HepG2 (cell line): ENCODE measurements around the gene C14orf180. TPM values are rescaled to one million over a fixed set of nuclear protein-coding genes. Genes with fewer than 3 reads are reported as not detected.

ENCODE experiments used
- ATAC-seq: fragments of 200-7000 bp; cut with Tn5 transposase; 3 replicates; pipeline ENCODE4 v1.9.1; 2020; ENCODE audit warnings: mild to moderate bottlenecking, moderate library complexity
- BruUV-seq: library from RNA; stranded (reverse); fragments of 400-500 nt; replicated peaks from 2 replicates; lab custom pipeline; 2021; lab: Mats Ljungman, UMichigan
- CTCF ChIA-PET: fragments of 300-600 bp; formaldehyde crosslinking; extraction: SDS; loops from one replicate; lab custom pipeline; 2021; ENCODE audit warnings: low total read pairs, inconsistent platforms, low intra/inter-chr PET ratio; lab: Yijun Ruan, JAX
- POLR2A ChIA-PET: fragments of 350-600 bp; sonication (Branson Sonifier 250); formaldehyde crosslinking; loops from one replicate; lab custom pipeline; 2020; ENCODE audit warnings: antibody characterized with exemption, inconsistent platforms; lab: Yijun Ruan, JAX
- DNase-seq: peaks from one replicate; pipeline ENCODE4 v3.0.0-alpha.2; 2015; ENCODE audit warnings: low spot score
- FAIRE-seq: peaks from 3 replicates; lab custom pipeline; 2011; peaks lifted over from hg19 to GRCh38; lab: Jason Lieb, UNC
- H2AFZ ChIP-seq: one replicate; pipeline ENCODE4 v1.6.1; 2011; ENCODE audit warnings: low read length, inconsistent platforms
- H3K27ac ChIP-seq: fragments of 300-600 bp; 3 replicates; pipeline ENCODE4 v1.8.0; 2011; ENCODE audit warnings: mixed run types, mild to moderate bottlenecking, mixed read lengths, low read length, inconsistent platforms; ENCODE audit not compliant: insufficient read depth; ENCODE audit errors: extremely low read length
- H3K27me3 ChIP-seq, 2 experiments: fragments of 200-600 bp in 1 of 2; 2 replicates in 1 of 2; 3 replicates in 1 of 2; pipeline versions ENCODE4 v1.6.0 to v1.8.0; 2011; ENCODE audit warnings: low read length in 2 of 2, mild to moderate bottlenecking in 2 of 2, moderate library complexity in 2 of 2, inconsistent platforms in 1 of 2; ENCODE audit not compliant: insufficient read depth in 2 of 2, control insufficient read depth in 1 of 2
- H3K36me3 ChIP-seq, 2 experiments: fragments of 200-600 bp in 1 of 2; replicated peaks in 1 of 2; 2 replicates in 1 of 2; 3 replicates in 1 of 2; pipeline versions ENCODE4 v1.5.1 to v1.8.0; 2011; ENCODE audit warnings: low read length in 2 of 2, inconsistent platforms in 1 of 2; ENCODE audit not compliant: insufficient read depth in 2 of 2, control insufficient read depth in 1 of 2
- H3K4me1 ChIP-seq: 2 replicates; pipeline ENCODE4 v1.5.1; 2012; ENCODE audit warnings: low read length, inconsistent platforms; ENCODE audit not compliant: insufficient read depth
- H3K4me2 ChIP-seq: 2 replicates; pipeline ENCODE4 v1.6.0; 2011; ENCODE audit warnings: low read depth, low read length, inconsistent platforms
- H3K4me3 ChIP-seq, 3 experiments: fragments of 200-600 bp in 1 of 3; sonication (generic), shearing (Covaris generic) in 1 of 3; replicated peaks in 1 of 3; 2 replicates each; pipeline ENCODE4 v1.5.1; 2011 to 2016; ENCODE audit warnings: low read length in 3 of 3, inconsistent platforms in 2 of 3, low read depth in 2 of 3, mild to moderate bottlenecking in 2 of 3, control low read depth in 1 of 3, mixed read lengths in 1 of 3; ENCODE audit not compliant: insufficient read depth in 1 of 3
- H3K79me2 ChIP-seq: one replicate; pipeline ENCODE4 v1.6.1; 2011; ENCODE audit warnings: low read length, inconsistent platforms; ENCODE audit not compliant: insufficient read depth
- H3K9ac ChIP-seq: 2 replicates; pipeline ENCODE4 v1.6.0; 2011; ENCODE audit warnings: mild to moderate bottlenecking, low read depth, low read length, inconsistent platforms; ENCODE audit not compliant: insufficient read depth
- H3K9me3 ChIP-seq: 2 replicates; pipeline ENCODE4 v1.5.1; 2012; ENCODE audit warnings: mild to moderate bottlenecking, low read length
- H4K20me1 ChIP-seq: 2 replicates; pipeline ENCODE4 v1.6.0; 2011; ENCODE audit warnings: inconsistent platforms, mild to moderate bottlenecking, low read length, moderate library complexity; ENCODE audit not compliant: insufficient read depth
- ATAD3A ChIP-seq: sonication (generic); formaldehyde crosslinking; IDR thresholded peaks from 2 replicates; pipeline ENCODE4 v1.4.0; 2020; ENCODE audit warnings: missing genetic modification reagents
- EHMT2 ChIP-seq: fragments of 200-600 bp; sonication (generic); IDR thresholded peaks from 2 replicates; pipeline ENCODE4 v1.7.0; 2017; ENCODE audit warnings: antibody characterized with exemption, low read depth, low read length, borderline replicate concordance
- EP300 ChIP-seq, 3 experiments: sonication (generic) in 1 of 3; formaldehyde crosslinking in 1 of 3; IDR thresholded peaks; 2 replicates each; pipeline versions ENCODE4 v1.5.1 to v1.6.1; 2011 to 2020; ENCODE audit warnings: low read depth in 2 of 3, low read length in 2 of 3, borderline replicate concordance in 1 of 3, improper control_type of control experiment in 1 of 3, mild to moderate bottlenecking in 1 of 3, missing genetic modification reagents in 1 of 3, moderate library complexity in 1 of 3
- HNRNPH1 ChIP-seq: fragments of 200-400 bp; formaldehyde crosslinking; optimal IDR thresholded peaks from 2 replicates; pipeline ENCODE3; 2017; ENCODE audit warnings: mild to moderate bottlenecking, low read depth, low read length
- MBD4 ChIP-seq: IDR thresholded peaks from 2 replicates; pipeline ENCODE4 v1.6.1; 2012; ENCODE audit warnings: low read length, inconsistent platforms, borderline replicate concordance
- MEIS1 ChIP-seq: sonication (generic); formaldehyde crosslinking; IDR thresholded peaks from 2 replicates; pipeline ENCODE4 v1.9.0; 2021; ENCODE audit warnings: mild to moderate bottlenecking, missing genetic modification reagents, moderate library complexity, borderline replicate concordance
- PCBP2 ChIP-seq: fragments of 200-400 bp; formaldehyde crosslinking; optimal IDR thresholded peaks from 2 replicates; pipeline ENCODE3; 2018; ENCODE audit warnings: low read length, low read depth; ENCODE audit not compliant: poor library complexity, severe bottlenecking
- YY1 ChIP-seq: IDR thresholded peaks from 2 replicates; pipeline ENCODE4 v1.6.1; 2011; ENCODE audit warnings: low read length, low read depth, moderate library complexity, mild to moderate bottlenecking; ENCODE audit not compliant: insufficient read depth, insufficient replicate concordance
- ZNF205 ChIP-seq: IDR thresholded peaks from 2 replicates; pipeline ENCODE4 v1.6.1; 2018; ENCODE audit warnings: missing biosample characterization, missing genetic modification reagents
- ZNF253 ChIP-seq: sonication (generic); formaldehyde crosslinking; IDR thresholded peaks from 2 replicates; pipeline ENCODE4 v1.8.0; 2022; ENCODE audit warnings: mild to moderate bottlenecking, missing genetic modification reagents, borderline replicate concordance
- ZNF841 ChIP-seq: sonication (generic); formaldehyde crosslinking; IDR thresholded peaks from 2 replicates; pipeline ENCODE4 v1.8.1; 2023; ENCODE audit warnings: missing genetic modification reagents, borderline replicate concordance
- WGBS: methylation state at CpG from one replicate; pipeline ENCODE4 v1.1.6; 2017; ENCODE audit warnings: low lambda C conversion rate; 5-methylcytosine and 5-hydroxymethylcytosine counted together
- in situ Hi-C: cut with HindIII; loops from 2 replicates; pipeline ENCODE4 v1.10.0; 2017; ENCODE audit warnings: low pct_unique_long_range_greater_than_20kb; ENCODE audit not compliant: extremely low pct_ligation_motif_present
- intact Hi-C: fragments of 100-400 bp; cut with micrococcal nuclease; formaldehyde crosslinking; loops from one replicate; pipeline ENCODE4 v1.10.0; 2022; ENCODE audit not compliant: unreplicated experiment
- polyA plus RNA-seq, 8 experiments: library from polyadenylated mRNA; depleted of rRNA in 3 of 8; stranded (reverse) in 7 of 8; unstranded in 1 of 8; fragments of >200 nt; fragmentation: Illumina TruSeq in 4 of 8; extraction: Trizol in 4 of 8; gene quantifications; 2 replicates each; pipeline versions ENCODE4 v1.2.1 to v1.2.3, GENCODE V29; 2011 to 2016; ENCODE audit warnings: low read depth in 4 of 8, missing spikeins in 1 of 8, mixed read lengths in 1 of 8; ENCODE audit not compliant: insufficient read depth in 1 of 8
- total RNA-seq, 5 experiments: library from RNA; depleted of rRNA; stranded (reverse); fragments of >200 nt; fragmentation: Illumina TruSeq; extraction: Trizol; gene quantifications; 2 replicates each; pipeline ENCODE4 v1.2.3, GENCODE V29; 2016; ENCODE audit warnings: low read depth in 1 of 5
- TF ChIP-seq, protein P1 (sequence below): sonication (generic); formaldehyde crosslinking; IDR thresholded peaks from 2 replicates; pipeline ENCODE4 v1.5.0; 2020; ENCODE audit warnings: missing genetic modification reagents
- TF ChIP-seq, protein P2 (sequence below): sonication (generic); formaldehyde crosslinking; IDR thresholded peaks from 2 replicates; pipeline ENCODE4; 2020; ENCODE audit warnings: missing genetic modification reagents, mild to moderate bottlenecking, borderline replicate concordance
- TF ChIP-seq, protein P3 (sequence below): sonication (generic); formaldehyde crosslinking; IDR thresholded peaks from 2 replicates; pipeline ENCODE4 v1.4.0; 2020; ENCODE audit warnings: missing genetic modification reagents, borderline replicate concordance
- TF ChIP-seq, protein P4 (sequence below): IDR thresholded peaks from 2 replicates; pipeline ENCODE4 v1.6.1; 2012; ENCODE audit warnings: inconsistent platforms

C14orf180 gene
- total and polyA plus RNA-seq, 2 of the 13 experiments (the other 11 are each of a cell fraction or from before 2014, with no cell fraction given): not detected

DNA sequence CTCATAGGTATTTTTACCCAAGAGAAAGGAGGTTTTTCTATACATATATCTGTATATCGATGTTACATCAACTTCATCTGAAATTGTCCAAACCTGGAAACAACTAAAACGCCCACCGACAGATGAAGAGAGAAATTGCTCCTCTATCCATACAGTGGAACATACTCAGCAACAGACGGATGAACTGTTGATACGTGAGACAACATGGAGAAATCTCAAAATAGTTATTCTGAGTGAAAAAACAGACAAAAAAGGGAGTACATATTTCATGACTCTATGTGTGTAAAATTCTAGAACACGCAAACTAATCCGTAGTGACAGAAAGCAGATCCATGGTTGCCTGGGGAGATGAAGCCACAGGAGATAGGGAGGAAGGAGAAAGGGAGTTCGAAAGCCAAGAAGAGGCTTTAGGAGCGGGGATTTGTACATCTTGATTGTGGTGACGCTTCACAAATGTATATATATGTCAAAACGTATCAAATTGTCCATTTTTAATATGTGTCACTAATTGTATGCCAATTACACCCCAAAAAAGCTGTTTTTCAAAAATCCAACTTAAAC, 37.6 kb upstream of the C14orf180 start:
- ChIA-PET POLR2A (no interaction called here), CTCF (no interaction called here)
- DNase-seq: no peak
- in situ Hi-C loops: no loop called here
- Histone ChIP-seq H3K27me3 (peaks cover 15 to 36% of the 10 kb centered on the region in 2 experiments), H3K9me3 (no peaks in the 10 kb centered on the region), H3K79me2 (no peaks in the 10 kb centered on the region), H3K9ac (no peak overlapping the region), H4K20me1 (no peaks in the 10 kb centered on the region), H3K4me1 (no peaks in the 10 kb centered on the region), H3K4me3 (no peak overlapping the region), H3K36me3 (no peaks in the 10 kb centered on the region), H3K4me2 (no peak overlapping the region), H3K27ac (no peak overlapping the region), H2AFZ (no peak overlapping the region)
- intact Hi-C loops: no loop called here
- FAIRE-seq: no peak
- no peak for ATAC-seq
- 5% methylated on average over 11 of the region's 11 CpGs for WGBS
- BruUV-seq: no TSS peak
- TF ChIP-seq HNRNPH1 (no peak), ZNF253 (CRISPR knock-in tag) (no peak), ATAD3A (CRISPR knock-in tag) (no peak), ZNF205 (CRISPR knock-in tag) (no peak), EHMT2 (no peak), EP300 (IDR thresholded peaks at IDR 0.05; ENCODE audit: low read depth in 2 of 2, low read length in 2 of 2) (no peak), EP300 (CRISPR knock-in tag; IDR thresholded peaks at IDR 0.05; ENCODE audit: borderline replicate concordance) (no peak), ZNF841 (CRISPR knock-in tag) (no peak), PCBP2 (no peak), MEIS1 (no peak), YY1 (no peak), MBD4 (no peak)
- TF ChIP-seq, protein P1, sequence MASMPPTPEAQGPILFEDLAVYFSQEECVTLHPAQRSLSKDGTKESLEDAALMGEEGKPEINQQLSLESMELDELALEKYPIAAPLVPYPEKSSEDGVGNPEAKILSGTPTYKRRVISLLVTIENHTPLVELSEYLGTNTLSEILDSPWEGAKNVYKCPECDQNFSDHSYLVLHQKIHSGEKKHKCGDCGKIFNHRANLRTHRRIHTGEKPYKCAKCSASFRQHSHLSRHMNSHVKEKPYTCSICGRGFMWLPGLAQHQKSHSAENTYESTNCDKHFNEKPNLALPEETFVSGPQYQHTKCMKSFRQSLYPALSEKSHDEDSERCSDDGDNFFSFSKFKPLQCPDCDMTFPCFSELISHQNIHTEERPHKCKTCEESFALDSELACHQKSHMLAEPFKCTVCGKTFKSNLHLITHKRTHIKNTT (CRISPR knock-in tag): no peak
- TF ChIP-seq, protein P2, sequence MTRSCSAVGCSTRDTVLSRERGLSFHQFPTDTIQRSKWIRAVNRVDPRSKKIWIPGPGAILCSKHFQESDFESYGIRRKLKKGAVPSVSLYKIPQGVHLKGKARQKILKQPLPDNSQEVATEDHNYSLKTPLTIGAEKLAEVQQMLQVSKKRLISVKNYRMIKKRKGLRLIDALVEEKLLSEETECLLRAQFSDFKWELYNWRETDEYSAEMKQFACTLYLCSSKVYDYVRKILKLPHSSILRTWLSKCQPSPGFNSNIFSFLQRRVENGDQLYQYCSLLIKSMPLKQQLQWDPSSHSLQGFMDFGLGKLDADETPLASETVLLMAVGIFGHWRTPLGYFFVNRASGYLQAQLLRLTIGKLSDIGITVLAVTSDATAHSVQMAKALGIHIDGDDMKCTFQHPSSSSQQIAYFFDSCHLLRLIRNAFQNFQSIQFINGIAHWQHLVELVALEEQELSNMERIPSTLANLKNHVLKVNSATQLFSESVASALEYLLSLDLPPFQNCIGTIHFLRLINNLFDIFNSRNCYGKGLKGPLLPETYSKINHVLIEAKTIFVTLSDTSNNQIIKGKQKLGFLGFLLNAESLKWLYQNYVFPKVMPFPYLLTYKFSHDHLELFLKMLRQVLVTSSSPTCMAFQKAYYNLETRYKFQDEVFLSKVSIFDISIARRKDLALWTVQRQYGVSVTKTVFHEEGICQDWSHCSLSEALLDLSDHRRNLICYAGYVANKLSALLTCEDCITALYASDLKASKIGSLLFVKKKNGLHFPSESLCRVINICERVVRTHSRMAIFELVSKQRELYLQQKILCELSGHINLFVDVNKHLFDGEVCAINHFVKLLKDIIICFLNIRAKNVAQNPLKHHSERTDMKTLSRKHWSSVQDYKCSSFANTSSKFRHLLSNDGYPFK: no peak
- TF ChIP-seq, protein P3, sequence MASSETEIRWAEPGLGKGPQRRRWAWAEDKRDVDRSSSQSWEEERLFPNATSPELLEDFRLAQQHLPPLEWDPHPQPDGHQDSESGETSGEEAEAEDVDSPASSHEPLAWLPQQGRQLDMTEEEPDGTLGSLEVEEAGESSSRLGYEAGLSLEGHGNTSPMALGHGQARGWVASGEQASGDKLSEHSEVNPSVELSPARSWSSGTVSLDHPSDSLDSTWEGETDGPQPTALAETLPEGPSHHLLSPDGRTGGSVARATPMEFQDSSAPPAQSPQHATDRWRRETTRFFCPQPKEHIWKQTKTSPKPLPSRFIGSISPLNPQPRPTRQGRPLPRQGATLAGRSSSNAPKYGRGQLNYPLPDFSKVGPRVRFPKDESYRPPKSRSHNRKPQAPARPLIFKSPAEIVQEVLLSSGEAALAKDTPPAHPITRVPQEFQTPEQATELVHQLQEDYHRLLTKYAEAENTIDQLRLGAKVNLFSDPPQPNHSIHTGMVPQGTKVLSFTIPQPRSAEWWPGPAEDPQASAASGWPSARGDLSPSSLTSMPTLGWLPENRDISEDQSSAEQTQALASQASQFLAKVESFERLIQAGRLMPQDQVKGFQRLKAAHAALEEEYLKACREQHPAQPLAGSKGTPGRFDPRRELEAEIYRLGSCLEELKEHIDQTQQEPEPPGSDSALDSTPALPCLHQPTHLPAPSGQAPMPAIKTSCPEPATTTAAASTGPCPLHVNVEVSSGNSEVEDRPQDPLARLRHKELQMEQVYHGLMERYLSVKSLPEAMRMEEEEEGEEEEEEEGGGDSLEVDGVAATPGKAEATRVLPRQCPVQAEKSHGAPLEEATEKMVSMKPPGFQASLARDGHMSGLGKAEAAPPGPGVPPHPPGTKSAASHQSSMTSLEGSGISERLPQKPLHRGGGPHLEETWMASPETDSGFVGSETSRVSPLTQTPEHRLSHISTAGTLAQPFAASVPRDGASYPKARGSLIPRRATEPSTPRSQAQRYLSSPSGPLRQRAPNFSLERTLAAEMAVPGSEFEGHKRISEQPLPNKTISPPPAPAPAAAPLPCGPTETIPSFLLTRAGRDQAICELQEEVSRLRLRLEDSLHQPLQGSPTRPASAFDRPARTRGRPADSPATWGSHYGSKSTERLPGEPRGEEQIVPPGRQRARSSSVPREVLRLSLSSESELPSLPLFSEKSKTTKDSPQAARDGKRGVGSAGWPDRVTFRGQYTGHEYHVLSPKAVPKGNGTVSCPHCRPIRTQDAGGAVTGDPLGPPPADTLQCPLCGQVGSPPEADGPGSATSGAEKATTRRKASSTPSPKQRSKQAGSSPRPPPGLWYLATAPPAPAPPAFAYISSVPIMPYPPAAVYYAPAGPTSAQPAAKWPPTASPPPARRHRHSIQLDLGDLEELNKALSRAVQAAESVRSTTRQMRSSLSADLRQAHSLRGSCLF (CRISPR knock-in tag): no peak
- TF ChIP-seq, protein P4, sequence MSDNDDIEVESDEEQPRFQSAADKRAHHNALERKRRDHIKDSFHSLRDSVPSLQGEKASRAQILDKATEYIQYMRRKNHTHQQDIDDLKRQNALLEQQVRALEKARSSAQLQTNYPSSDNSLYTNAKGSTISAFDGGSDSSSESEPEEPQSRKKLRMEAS: no peak
